GM18519 (cell line): ENCODE results near the gene CALD1.

Source experiments
- ATAC-seq: cut with Tn5 transposase; IDR thresholded peaks from one replicate; pipeline ENCODE4 v1.9.1; 2021; ENCODE audit warnings: mild to moderate bottlenecking, moderate library complexity; ENCODE audit not compliant: unreplicated experiment, low FRiP score

The CALD1 gene

DNA sequence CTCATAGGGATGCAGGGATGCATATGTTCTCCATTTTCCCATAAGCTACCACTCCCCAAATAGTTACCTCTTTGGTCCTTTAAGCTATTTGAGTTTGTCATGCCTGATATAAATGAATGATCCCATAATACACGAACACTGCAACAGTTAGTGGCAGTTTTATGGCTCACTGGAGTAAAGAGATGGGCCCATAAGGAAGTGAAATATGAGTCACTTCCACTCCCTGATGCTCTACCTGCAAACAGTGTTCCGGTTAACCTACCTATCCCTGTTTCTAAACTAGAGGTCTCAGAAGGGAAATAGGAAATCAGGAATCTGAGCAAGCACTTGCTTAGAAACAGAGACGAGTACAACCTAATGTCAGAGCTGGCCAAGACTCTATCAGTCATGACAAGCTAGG lies 71.7 kb downstream of the CALD1 start:
- no peak for ATAC-seq

DNA sequence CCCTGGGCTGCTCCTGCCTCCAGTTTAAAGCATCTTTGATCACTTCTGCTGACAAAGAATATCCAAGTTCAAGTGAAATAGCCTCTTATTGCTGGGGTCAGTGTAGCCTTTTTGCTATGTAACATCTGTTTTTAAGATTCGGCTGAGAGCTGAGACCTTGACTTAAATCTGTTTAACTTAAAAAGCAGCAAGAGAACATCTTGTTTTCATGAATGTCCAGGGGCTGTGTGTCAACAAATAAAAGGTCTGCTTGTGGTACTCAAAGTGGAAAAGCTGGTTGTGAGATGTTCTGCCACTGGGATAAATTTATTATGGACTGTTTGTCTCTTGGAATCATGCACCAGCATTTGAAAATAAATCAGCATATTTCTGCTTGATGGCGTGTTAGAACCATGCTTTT lies 73.2 kb downstream of the CALD1 start:
- no peak for ATAC-seq

DNA sequence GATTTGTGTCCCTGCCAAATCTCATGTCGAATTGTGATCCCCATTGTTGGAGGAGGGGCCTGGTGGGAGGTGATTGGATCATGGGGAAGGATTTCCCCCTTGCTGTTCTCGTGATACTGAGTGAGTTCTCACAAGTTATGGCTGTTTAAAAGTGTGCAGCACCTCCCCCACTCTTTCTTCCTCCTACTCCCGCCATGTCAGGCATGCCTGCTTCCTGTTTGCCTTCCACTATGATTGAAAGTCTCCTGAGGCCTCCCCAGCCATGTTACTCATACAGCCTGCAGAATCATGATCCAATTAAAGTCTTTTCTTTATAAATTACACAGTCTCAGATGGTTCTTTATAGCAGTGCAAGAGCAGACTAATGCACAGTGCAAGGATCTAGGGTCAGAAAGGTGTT lies 75.4 kb downstream of the CALD1 start:
- ATAC-seq, result no peak

DNA sequence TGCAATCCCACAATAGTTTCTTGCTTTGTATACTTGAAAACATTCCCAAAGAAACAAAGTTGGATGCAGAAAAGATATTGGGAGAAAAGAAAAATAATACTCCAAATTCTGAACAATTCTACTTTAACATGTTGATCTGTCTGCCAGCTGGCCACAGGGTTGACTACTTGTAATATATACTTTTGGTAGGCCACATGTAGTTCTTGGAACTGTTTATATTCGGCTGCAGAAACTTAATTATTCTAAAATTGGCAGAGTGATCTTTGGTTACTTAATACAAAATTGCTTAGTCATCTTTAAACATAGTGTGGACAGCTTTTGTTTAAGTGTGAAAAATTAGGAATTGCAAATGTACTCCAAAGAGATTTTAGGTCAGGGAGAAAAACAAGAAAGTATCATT lies 76.0 kb downstream of the CALD1 start:
- no peak for ATAC-seq

DNA sequence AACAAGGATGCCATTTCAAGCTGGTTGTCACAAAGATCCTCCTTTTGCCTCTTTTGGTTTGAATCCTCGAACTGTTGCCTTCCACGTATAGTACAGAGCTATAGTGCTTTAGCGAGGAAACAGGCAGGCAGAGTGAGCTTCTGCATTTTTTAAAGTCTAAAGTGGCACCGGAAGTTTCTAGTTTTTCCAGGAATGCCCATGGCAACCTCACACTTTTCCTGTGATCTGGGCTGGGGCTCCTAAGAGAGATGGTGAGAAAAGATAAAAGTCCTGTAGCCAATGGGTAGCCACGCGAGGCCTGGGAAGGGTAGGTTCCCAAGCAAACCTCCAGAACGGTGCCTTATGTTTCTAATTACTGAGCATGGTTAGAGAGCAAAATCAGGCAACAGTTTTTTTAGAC lies 76.7 kb downstream of the CALD1 start:
- ATAC-seq, result no peak

DNA sequence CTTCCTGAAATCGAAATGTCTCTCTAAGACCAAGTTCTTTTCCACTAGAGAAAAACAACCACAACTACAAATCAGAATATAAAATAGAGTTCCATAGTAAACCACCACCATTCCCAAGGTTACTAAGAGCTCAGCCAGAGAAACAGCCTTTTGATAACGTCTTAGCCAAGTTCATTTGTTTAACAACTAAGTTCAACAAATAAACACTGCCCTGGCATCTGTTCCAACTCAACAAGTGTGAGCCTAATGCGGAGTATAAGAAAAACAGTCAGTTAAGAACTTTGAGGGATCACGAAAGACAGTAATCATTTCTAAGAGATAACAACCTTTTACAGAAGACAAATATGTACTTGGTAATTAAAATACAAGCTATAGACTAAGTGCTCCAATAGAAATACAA lies 77.3 kb downstream of the CALD1 start:
- no peak for ATAC-seq

DNA sequence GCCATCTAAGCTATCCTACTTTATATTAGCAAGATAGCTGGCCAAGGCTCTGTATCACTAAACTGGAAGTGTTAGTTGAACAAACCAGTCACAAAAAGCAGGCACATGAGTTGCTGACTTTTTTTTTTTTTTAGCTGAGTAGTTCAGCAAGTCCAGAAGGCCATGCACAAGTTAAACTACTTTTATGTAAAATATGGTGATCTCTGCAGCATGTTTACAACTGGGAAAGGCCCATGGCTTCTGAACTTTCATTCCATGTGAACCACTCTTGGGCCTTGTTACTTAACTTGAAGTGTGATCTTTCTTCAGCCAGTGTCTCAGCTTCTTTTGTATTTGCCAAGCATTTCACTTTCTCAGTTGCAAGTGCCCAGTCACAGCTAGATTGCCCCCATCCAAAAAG lies 78.5 kb downstream of the CALD1 start:
- ATAC-seq, result no peak

DNA sequence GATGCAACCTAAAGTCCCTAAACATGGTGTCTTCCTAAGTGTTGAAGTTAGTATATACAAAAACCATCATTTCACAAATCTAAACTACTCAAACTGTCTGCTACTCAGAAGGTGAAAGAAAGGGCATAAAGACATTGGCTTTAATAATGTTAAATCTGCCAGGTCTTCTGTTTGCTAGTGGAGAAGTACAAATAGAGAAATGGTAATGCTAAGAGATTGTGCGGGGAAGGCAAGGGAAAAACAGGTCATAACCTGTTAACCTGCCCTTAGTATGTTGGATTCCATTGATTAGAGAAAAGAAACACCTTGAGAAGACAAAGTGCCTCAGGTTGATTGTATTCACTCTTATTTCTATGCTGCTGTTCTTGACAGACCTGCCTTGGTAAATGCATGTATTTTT lies 80.3 kb downstream of the CALD1 start:
- no peak for ATAC-seq

DNA sequence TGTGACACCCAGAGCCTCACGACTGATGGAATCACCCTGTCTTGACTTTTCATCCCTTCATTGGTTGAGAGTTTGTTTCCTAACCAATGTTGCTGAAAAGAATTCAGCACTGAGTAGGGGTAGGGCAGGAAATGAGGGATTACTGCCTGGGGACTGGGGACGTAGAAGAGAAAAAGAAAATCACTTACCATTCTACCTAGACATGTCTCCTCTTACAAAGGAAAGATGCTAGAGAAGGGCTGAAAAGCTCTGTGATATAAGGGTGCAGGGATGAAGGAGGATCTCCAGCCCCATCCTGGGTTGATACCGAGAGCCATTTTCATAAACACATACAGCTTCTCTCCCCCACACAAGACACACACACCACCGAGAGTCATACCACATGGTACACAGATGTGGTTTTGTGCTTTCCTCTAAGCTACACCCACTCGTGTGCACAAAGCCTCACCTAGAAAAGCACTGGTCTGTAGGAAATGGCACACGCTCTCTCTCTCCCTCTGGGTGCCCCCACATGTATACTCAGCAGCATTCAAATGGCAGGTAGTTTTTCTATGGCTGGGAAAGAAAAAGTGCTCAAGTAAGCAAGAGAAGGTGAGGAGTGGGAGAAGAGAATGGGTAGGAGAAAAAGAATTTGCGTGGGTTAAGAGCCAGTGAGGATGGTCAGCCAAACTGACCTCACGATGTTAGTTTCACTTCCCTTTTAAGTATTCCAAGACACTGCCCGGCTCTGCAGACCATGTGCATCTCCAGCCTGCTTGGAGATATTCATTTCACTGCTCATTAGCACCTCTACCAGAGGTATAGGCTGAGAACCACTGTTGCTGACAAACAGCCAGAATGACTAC lies 85.8 kb downstream of the CALD1 start:
- no peak for ATAC-seq

DNA sequence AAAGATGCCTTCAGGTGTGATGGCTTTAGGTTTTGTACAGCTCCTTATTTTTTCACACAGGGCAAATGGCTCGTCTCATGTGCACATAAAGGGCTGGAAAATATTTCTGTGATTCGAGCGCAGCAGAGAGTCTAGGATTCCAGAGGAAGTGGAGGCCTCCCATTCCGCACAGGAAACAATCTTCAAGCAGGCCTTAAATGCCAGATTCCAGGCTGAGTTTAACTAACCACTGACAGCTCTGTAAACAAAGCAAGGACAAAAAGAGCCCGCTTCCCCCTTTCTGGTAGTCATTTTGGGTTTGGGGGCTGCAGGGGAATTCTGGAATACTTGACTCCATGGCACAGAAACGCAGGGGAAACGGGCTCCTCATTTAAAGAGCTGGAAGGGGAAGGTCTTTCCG lies 87.2 kb downstream of the CALD1 start:
- ATAC-seq, result no peak

DNA sequence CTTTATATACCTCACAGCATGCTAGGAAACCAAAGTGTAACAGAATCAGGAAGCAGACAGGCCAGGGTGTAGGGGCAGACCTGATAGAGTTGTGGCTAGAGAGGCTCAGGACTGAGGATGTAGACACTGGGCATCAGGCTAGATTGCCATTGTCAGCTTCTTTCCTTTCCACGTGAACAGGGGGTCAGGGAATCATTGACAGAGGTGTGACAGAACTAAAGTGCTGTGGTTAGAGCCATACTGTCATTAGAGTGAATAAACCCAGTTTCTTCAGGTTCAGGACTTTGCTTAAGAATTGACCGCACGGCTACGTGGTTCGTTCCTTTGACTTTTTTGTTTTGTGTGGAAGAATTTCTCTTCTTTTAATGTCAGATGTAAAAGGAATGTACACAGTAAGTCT lies 90.7 kb downstream of the CALD1 start:
- ATAC-seq, result no peak

DNA sequence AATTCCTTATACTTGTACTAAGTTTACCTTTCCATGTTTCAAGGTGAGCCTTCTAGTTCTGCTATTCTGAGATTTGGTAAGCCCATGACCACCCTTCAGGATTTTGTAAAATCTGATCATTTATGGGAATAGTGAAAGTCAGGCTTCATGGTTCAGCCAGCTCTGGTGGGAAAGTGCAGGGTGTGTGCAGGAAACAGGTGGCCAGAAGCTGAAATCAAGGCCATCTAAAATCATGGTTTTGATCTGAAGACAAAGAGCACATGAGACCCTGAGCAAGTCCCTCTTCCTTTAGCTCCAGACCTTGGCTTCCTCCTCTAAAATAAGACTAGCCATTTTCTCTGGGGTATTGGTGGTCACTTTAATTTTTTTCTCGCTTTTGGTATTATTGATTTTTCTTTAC lies 91.3 kb downstream of the CALD1 start:
- no peak for ATAC-seq

DNA sequence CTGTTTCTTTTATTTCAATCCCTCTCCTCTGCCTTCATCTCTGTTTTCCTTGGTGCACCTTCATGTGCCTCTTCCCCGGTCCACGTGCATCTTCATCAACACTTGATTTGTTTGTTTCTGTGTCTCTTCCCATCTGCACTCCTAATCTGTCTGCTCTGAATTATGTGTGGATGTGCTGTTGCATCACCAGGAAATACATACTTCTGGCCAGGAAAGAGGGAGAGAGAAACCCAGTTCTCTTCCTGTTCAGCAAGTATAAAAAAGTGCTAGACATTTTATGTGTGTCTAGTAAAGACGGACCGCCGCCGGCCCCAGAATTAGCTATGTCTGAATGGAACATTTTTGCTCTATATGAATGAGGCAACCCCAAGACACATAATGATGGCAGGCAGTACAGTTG lies 93.8 kb downstream of the CALD1 start:
- no peak for ATAC-seq

DNA sequence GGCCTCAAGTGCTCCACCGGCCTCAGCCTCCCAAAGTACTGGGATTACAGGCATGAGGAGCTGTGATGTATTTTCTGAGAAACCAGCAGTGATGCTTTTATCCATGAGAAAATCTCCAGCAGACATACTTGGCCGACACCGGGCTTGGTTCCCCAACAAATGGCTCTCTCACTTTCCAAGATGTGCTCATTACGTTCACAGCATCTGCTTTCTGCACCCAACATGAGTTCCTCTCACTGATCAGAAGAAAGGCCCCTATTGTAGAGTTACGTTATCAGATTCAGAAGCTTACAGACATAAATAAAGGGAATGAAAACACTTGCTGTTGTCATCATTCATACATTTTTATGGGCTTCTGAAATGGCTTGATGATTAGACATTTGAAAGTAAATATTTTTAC lies 95.0 kb downstream of the CALD1 start:
- ATAC-seq, result no peak

DNA sequence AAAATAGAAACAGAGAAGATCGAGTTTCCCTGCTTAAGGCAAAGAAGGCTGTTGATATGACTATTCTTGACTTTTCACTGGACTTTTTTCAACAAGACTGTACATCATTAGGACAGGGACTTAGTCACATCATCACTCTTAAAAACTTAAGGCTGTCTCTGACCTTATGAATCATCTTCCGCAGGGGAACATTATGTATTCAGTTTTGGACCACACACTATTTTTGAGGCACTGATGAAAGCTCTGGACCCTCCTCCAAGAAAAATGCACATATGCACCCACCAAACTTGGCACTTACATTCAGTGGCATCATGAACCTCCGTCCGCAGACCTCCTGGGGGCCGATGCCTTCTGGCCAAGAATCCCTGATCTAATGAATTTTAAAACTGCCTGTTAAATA lies 96.4 kb downstream of the CALD1 start:
- no peak for ATAC-seq

DNA sequence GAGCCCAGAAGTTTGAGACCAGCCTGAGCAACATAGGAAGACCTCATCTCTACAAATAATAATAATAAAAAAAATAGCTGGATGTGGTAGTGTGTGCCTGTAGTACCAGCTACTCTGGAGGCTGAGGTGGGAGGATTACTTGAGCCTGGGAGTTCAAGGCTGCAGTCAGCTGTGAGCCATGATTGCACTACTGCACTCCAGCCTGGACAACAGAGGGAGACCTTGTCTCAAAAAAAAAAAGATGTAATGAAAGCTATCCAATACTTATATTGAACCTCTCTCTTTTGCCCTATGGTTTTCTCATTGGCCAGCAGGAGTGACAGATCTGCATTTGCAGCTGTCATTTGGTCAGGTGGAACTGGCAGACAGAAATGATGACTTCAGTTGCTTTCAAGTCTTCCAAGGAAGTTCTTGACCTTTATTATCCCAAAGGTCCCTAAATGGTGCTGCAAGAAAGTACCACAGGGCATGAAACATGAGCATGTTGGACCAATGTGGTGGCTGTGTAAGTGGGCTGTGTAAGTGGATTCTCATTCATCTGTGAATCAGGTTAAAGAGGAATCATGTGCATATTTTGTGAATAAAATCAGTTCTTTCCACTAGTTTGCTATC lies 99.4 kb downstream of the CALD1 start:
- ATAC-seq, result no peak

DNA sequence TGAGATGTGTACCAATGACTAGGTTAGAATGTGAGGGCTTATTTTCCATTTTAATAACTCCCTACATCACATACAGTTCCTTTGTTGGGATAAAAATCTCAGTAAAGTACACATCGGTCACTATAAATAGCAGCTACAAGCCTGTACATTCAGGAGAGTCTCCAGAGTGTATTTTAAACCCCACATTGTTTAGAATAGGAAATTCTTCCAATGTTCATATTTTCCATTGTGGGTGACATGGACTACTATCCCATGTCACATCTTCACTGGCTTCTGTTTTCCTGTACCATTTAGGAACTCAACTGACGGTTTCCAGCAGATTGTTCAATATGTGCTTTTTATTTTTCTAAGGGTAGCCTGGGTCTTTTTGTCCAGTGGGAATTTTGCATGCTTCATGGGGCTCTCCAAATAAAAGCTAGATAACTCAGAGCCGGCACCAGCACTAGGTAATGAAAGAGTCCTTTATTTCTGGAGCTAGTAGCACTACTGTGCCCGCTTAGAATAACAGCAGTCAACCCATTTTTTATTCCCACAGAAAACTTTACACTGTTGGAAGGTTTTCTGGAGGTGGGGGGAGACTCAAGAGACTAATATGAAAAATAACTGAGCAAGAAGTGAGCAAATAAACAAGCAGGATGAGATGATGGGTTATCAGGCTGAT lies 100.5 kb downstream of the CALD1 start:
- no peak for ATAC-seq

DNA sequence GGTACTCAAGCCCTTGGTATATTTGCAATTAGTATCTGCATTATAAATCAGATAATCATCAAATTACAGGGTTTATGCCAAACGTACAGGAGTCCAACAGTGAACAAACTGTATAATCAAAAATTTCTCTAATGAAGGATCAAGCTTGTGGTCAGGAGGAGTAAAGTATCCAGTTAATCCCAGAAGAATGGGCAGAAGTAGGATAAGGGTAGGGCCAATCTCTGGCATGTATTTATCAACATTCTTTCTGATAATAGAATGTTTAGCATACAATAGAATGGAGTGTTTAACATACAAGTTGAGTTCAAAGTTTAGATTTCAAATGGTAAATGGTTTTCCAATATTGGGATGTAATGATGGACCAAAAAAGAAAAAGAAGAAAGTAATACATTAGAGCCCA lies 103.0 kb downstream of the CALD1 start:
- no peak for ATAC-seq

DNA sequence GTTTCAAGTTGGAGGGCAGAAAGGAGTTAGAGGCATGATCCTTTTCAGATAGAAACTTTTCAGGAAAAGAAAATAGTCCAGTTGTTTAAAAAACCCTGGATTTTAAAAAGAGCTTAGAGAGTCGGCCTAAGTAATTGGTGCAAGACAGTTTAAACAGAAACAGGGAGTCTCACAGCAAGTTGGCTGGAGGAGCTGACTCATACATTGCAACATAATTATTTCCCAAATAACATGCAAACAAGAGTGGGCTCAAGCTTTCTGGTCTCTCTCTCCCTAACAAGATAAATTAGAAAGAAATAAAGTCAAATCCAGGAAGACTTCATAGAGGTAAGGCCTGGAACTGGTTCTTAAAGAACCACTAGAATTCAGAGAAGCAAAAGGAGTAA lies 106.5 kb downstream of the CALD1 start:
- no peak for ATAC-seq

DNA sequence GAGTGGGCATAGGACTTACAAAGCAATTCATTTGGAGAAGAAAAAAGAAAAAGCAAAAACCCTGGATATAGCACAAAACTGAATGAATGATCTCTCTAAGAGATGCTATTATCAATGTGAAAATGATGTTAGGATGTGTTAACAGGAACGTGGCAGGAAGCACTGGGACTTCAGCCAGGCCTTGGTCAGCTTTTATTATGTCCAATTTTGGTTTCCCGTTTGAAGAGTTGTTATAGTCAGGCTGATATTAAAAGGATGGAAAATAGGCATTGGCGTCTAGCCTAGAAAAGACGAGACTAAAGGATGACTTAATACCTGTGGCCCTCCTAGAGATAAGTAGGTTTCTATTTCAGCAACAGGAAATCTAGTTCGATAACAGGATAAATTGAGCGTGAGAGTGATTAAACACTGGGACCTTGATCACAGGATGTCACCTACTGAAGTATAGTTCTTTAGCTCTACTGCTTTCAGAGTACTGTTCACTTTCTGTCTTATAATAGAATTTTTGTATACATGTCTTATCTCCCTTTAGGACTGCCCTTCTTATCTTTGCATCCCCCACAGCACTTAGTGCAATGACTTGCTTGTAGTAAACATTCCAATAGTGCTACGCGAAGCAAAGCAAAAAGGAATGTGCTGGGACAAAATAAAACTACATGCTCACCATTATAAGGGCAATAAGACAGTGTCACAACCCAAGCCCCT lies 107.1 kb downstream of the CALD1 start:
- no peak for ATAC-seq

DNA sequence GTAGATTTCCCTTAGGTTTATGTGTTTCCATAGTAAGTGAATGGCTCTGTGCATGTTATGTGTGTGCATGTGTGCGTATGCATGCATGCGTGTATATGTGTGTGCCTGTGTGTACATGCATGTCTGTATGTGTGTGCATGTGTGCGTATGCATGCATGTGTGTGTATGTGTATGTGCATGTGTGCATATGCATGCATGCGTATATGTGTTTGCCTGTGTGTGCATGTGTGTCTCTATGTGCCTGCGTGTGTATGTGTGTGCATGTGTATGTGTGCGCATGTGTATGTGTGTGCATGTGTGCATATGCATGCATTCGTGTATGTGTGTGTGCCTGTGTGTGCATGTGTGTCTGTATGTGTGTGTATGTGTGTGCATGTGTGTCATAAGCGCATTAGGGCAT lies 108.1 kb downstream of the CALD1 start:
- ATAC-seq, result no peak
